Measurements from ENCODE around the gene ADAM23. TPM values are rescaled to one million over a fixed set of nuclear protein-coding genes. Genes with fewer than 3 reads are reported as not detected.

The ADAM23 gene
- total and polyA plus RNA-seq, 12 donors = 4.5 to 33.9 (median 6.7) TPM

GRCh38 chr2:206463685-206464084 is 20.4 kb downstream of the ADAM23 start:
- TF ChIP-seq CTCF (IDR thresholded peaks at IDR 0.05) (no peak), POLR2A (IDR thresholded peaks at IDR 0.05) (no peak)
- intact Hi-C loops (cut with DNase I) = no loop called here
- no peak for DNase-seq

GRCh38 chr2:206464597-206464996 is 21.3 kb downstream of the ADAM23 start:
- no peaks in the 10 kb centered on the region for H3K9me3 ChIP-seq (replicated peaks in 1 of 3)
- intact Hi-C loops (cut with DNase I) = no loop called here
- no peaks in the 10 kb centered on the region for H3K36me3 ChIP-seq (replicated peaks in 1 of 2)
- H3K4me3 ChIP-seq = no peak overlapping the region
- no peaks in the 10 kb centered on the region for H3K27me3 ChIP-seq
- 89 to 98% (median 93%) methylated on average over 2 of the region's 2 CpGs for WGBS, 4 donors
- H3K27ac ChIP-seq = no peak overlapping the region
- H3K4me1 ChIP-seq (replicated peaks in 1 of 2) = no peaks in the 10 kb centered on the region
- DNase-seq = no peak
- TF ChIP-seq CTCF (IDR thresholded peaks at IDR 0.05) (no peak), POLR2A (IDR thresholded peaks at IDR 0.05) (no peak)

More at GRCh38 chr2:206463685-206464084, 20.4 kb downstream of the ADAM23 start:
- Histone ChIP-seq H3K4me1 (replicated peaks in 1 of 2) (no peaks in the 10 kb centered on the region), H3K4me3 (no peak overlapping the region), H3K27me3 (no peaks in the 10 kb centered on the region), H3K36me3 (replicated peaks in 1 of 2) (no peaks in the 10 kb centered on the region), H3K27ac (no peak overlapping the region), H3K9me3 (replicated peaks in 1 of 3) (no peaks in the 10 kb centered on the region)
- 81 to 89% (median 88%) methylated on average over 5 of the region's 5 CpGs for WGBS, 4 donors

- WGBS, 4 donors = 71 to 82% (median 78%) methylated on average over 2 of the region's 2 CpGs
- Histone ChIP-seq H3K36me3 (replicated peaks in 1 of 2) (no peaks in the 10 kb centered on the region), H3K4me3 (no peak overlapping the region), H3K4me1 (replicated peaks in 1 of 2) (no peaks in the 10 kb centered on the region), H3K27ac (no peak overlapping the region), H3K9me3 (replicated peaks in 1 of 3) (no peaks in the 10 kb centered on the region), H3K27me3 (no peaks in the 10 kb centered on the region)
- DNase-seq = no peak
- intact Hi-C loops (cut with DNase I) = no loop called here
- TF ChIP-seq CTCF (IDR thresholded peaks at IDR 0.05) (no peak), POLR2A (IDR thresholded peaks at IDR 0.05) (no peak)
These were observed 28.3 kb downstream of the ADAM23 start for GRCh38 chr2:206471524-206472062.

- no peaks in the 10 kb centered on the region for H3K4me1 ChIP-seq (replicated peaks in 1 of 2)
- no peaks in the 10 kb centered on the region for H3K27me3 ChIP-seq
- H3K9me3 ChIP-seq (replicated peaks in 1 of 3) = no peaks in the 10 kb centered on the region
- no peaks in the 10 kb centered on the region for H3K36me3 ChIP-seq (replicated peaks in 1 of 2)
- H3K27ac ChIP-seq = no peak overlapping the region
- WGBS, 4 donors = 84 to 88% (median 88%) methylated on average over 5 of the region's 5 CpGs
- H3K4me3 ChIP-seq = no peak overlapping the region
- no peak for DNase-seq
- no peak for TF ChIP-seq POLR2A (IDR thresholded peaks at IDR 0.05)
- TF ChIP-seq CTCF (IDR thresholded peaks at IDR 0.05) = no peak
- intact Hi-C loops (cut with DNase I) = no loop called here
These were observed 28.8 kb downstream of the ADAM23 start for GRCh38 chr2:206472094-206472493.

Measured in adrenal gland (tissue), 12 donors.